Ramos (cell line): ENCODE data around the gene LGALSL.

Experiments
- in situ Hi-C: fragments of 300-500 bp; cut with MboI; formaldehyde crosslinking; loops from one replicate; pipeline ENCODE4 v1.14.3; 2022; ENCODE audit warnings: low sequenced_read_pairs; ENCODE audit not compliant: unreplicated experiment

The LGALSL gene

GRCh38 chr2:64469261-64469660 lies 15.3 kb downstream of the LGALSL start:
- in situ Hi-C loops = no loop called here

- in situ Hi-C loops = no loop called here
Measured at GRCh38 chr2:64470071-64470470, 16.1 kb downstream of the LGALSL start.

- in situ Hi-C loops = no loop called here
Measured at GRCh38 chr2:64470766-64471295, 16.9 kb downstream of the LGALSL start.

DNA sequence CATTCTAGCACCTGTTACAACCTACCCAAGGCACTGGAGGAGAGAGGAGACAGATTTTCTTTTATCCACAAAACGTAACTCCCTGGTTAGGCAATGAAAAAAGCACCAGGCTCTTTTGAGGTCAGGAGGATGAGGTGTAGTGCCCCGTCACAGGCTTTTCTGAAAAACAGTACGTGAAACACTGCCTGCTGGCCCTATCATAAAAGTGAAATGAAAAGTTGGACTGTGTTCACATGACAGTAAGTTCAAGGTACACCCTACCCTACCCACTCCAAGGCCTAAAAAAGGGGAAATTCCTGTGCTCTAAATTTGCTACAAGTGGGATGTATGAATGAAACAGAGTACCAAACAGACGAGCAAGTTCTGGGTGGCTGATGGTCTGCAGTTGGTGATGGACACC lies 17.6 kb downstream of the LGALSL start:
- in situ Hi-C loops = no loop called here

GRCh38 chr2:64472881-64473280 lies 18.9 kb downstream of the LGALSL start:
- in situ Hi-C loops = no loop called here

- in situ Hi-C loops = no loop called here
Measured at GRCh38 chr2:64474121-64474571, 20.2 kb downstream of the LGALSL start.

DNA sequence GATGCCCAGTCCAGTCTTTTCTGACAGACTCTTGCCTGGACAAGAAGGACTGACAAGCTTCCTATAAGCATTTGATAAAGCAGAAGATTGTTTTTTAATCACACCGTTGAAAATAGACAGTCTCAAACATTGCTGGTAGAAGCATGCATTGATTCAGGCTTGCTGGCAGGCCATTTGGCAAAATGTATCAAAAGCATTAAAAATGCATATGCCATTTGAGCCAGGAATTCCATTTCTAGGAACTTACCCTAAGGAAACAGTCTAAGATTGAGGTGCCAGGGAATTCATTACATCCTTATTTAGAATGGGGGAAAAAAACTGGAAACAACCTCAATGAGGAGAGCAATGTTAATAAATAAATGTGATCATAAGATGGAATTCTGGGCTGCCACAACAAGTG lies 20.7 kb downstream of the LGALSL start:
- in situ Hi-C loops = no loop called here

GRCh38 chr2:64477037-64477436 lies 23.1 kb downstream of the LGALSL start:
- in situ Hi-C loops = no loop called here

GRCh38 chr2:64477979-64478378 lies 24.0 kb downstream of the LGALSL start:
- in situ Hi-C loops = no loop called here

GRCh38 chr2:64478502-64479230 lies 24.7 kb downstream of the LGALSL start:
- in situ Hi-C loops = no loop called here

- in situ Hi-C loops = loop anchor here (10.0 kb wide), 1 partner anchor 445 kb away; no protein-coding TSS in a partner anchor
Measured at GRCh38 chr2:64479259-64480117, 25.5 kb downstream of the LGALSL start.

DNA sequence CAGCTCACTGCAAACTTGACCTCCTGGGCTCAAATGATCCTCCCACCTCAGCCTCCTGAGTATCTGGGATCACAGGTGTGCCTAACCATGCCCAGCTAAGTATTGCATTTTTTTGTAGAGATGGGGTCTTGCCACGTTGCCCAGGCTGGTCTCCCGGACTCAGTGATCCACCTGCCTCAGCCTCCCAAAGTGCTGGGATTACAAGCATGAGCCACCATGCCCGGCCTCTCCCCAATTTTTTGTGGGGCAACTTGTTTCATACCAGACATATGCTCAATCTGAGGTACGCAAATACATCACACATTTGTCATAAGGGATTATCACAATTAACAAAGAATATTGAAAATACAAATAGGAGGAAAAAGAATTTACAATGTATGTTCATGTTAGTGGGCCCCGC lies 27.7 kb downstream of the LGALSL start:
- in situ Hi-C loops = loop anchor here (10.0 kb wide), 1 partner anchor 447 kb away; no protein-coding TSS in a partner anchor

- in situ Hi-C loops = loop anchor here (10.0 kb wide), 1 partner anchor 447 kb away; no protein-coding TSS in a partner anchor
Measured at GRCh38 chr2:64482243-64482642, 28.3 kb downstream of the LGALSL start.

DNA sequence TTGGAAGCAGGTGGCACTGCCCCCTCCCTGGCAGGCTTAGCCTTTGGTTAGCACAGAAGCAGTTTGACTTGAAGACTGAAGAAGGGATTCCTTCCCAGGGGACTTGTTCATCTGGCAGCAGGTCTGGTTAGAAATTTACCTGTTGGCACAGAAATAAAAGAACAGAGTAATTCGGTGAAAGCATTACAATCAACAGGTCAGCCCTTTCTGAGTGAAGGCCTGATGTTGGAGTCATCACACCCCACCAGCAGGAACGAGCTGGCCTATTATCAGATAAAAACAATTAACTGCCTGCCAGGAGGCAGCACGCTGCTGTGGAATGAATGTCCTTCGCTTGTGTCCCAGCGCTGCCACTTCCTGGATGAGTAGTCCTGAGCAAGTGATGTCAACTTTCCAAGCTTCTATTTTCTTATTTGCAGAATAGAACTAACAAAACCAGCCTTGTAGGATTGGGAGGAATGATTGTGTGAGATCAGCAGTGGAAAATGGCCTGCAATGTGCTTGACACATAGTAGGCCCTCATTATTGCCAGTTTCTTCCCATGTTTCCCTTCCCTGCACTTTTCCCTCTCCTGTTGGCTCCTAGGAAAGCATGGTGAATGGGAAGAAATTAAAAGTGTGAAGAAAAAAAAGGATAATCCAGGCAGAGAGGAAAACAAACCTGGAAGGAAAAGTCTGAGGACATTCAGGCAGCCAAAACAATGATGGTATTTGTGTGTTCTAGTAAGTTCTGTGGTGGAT lies 29.0 kb downstream of the LGALSL start:
- in situ Hi-C loops = loop anchor here (10.0 kb wide), 1 partner anchor 448 kb away; no protein-coding TSS in a partner anchor

GRCh38 chr2:64485331-64485730 lies 31.4 kb downstream of the LGALSL start:
- in situ Hi-C loops = loop anchor here (5.0 to 10.0 kb wide), 2 partner anchors 153 to 451 kb away; no protein-coding TSS in a partner anchor

GRCh38 chr2:64485961-64486360 lies 32.0 kb downstream of the LGALSL start:
- in situ Hi-C loops = loop anchor here (5.0 to 10.0 kb wide), 2 partner anchors 154 to 451 kb away; no protein-coding TSS in a partner anchor

GRCh38 chr2:64487256-64488049 lies 33.5 kb downstream of the LGALSL start:
- in situ Hi-C loops = loop anchor here (5.0 to 10.0 kb wide), 2 partner anchors 155 to 453 kb away; no protein-coding TSS in a partner anchor

DNA sequence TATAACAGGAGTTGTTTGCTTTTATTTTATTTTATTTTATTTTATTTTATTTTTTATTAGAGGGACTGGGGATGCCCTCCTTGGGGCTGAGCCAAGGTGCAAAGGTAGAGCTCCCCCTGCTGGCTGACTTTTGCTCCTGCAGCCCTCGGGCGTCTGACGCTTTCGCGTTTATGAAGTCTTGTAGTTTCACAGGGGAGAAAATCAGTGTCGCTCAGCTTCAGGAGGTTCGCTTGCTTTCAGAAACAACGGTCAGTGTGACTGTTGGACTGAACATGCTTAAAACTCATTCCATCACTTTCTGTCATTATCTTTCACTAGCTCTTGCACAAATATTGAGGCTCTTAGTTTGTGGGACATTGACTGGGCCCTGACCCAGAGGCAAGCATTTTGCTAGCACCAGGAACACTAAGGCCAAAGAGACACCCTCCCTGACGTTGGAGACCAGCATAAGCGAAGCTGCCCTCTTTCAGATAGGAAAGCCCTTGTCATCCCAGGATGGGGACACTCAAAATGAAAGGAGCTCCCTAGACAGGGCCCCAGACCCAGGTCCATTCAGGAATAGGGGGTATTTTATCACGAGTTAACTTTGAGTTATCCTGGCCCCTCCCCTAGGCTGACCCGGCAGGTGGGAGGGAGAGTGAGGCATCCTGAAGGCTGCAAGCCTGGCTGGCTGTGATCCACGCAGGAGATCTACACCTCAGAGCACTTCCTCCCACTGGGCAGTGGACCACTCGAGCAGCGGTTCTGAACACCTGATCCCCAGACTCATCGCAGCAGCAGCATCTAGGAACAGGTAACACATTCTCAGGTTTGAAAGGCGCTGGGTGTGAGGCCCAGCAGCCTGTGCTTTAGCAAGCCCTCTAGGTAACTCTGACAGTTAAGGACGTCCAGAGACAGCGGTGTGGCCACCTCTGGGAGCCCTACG lies 34.4 kb downstream of the LGALSL start:
- in situ Hi-C loops = loop anchor here (5.0 to 10.0 kb wide), 2 partner anchors 156 to 454 kb away; no protein-coding TSS in a partner anchor
